Kidney epithelial cell (primary cell): ENCODE data around the gene SENP3. TPM values are rescaled to one million over a fixed set of nuclear protein-coding genes. Genes with fewer than 3 reads are reported as not detected.
A peak's percentile ranks its signal among the peaks of the same experiment; 100 is the strongest.

Experiments
- DNase-seq: peaks from one replicate; pipeline ENCODE4 v3.0.0-alpha.2; 2010; ENCODE audit warnings: low read depth
- H3K27me3 ChIP-seq: 2 replicates; pipeline ENCODE4 v1.6.0; 2011; ENCODE audit warnings: low read length; ENCODE audit not compliant: control insufficient read depth, insufficient read depth
- H3K36me3 ChIP-seq: 2 replicates; pipeline ENCODE4 v1.5.1; 2011; ENCODE audit warnings: low read length; ENCODE audit not compliant: control insufficient read depth, insufficient read depth
- H3K4me3 ChIP-seq: 2 replicates; pipeline ENCODE4 v1.5.1; 2011; ENCODE audit warnings: low read depth, mild to moderate bottlenecking, control low read depth, low read length
- CTCF ChIP-seq: IDR thresholded peaks from 2 replicates; pipeline ENCODE4 v1.5.1; 2011; ENCODE audit warnings: mild to moderate bottlenecking, moderate library complexity, low read length, control low read depth, inconsistent platforms; ENCODE audit not compliant: insufficient read depth, poor library complexity, severe bottlenecking
- total RNA-seq: library from RNA; depleted of rRNA; stranded (reverse); fragments of >200 nt; gene quantifications from 2 replicates; pipeline ENCODE4 v1.2.3, GENCODE V29; 2015

Gene SENP3
- total RNA-seq, 1 donor from 2014 or later: 107 TPM

- H3K27me3 ChIP-seq: no peaks in the 10 kb centered on the region
- no peak overlapping the region for H3K4me3 ChIP-seq
- no peak for DNase-seq
- peaks cover 7% of the 10 kb centered on the region for H3K36me3 ChIP-seq
- TF ChIP-seq CTCF: no peak
Measured at GRCh38 chr17:7580604-7581575, 19.2 kb downstream of the SENP3 start.

- H3K4me3 ChIP-seq: peak overlapping the region; percentile 69
- no peaks in the 10 kb centered on the region for H3K27me3 ChIP-seq
- H3K36me3 ChIP-seq: peaks cover 7% of the 10 kb centered on the region
- DNase-seq: no peak
- TF ChIP-seq CTCF: no peak
Measured at GRCh38 chr17:7582396-7583252, 20.9 kb downstream of the SENP3 start.

- H3K27me3 ChIP-seq: no peaks in the 10 kb centered on the region
- TF ChIP-seq CTCF: no peak
Measured at GRCh38 chr17:7583253-7584109, 21.8 kb downstream of the SENP3 start, which contains the start of gene MPDU1. TSS of gene MPDU1 (plus strand) at chr17:7583852. CDS start at chr17:7583863, 11 bp downstream.

GRCh38 chr17:7586673-7587419 lies 25.1 kb downstream of the SENP3 start:
- peak; percentile 38 for TF ChIP-seq CTCF
- H3K36me3 ChIP-seq: peaks cover 9% of the 10 kb centered on the region
- no peak for DNase-seq
- no peaks in the 10 kb centered on the region for H3K27me3 ChIP-seq
- H3K4me3 ChIP-seq: no peak overlapping the region

More at GRCh38 chr17:7583253-7584109, 21.8 kb downstream of the SENP3 start, which contains the start of gene MPDU1:
- peak; percentile 67 for DNase-seq
- Histone ChIP-seq H3K4me3 (peak within 1 kb of the TSS; percentile 69), H3K36me3 (peaks cover 4% of the 10 kb centered on the region)
